H7 (cell line): Measurements from ENCODE around the gene LNP1. TPM values are rescaled to one million over a fixed set of nuclear protein-coding genes. Genes with fewer than 3 reads are reported as not detected.
A peak's percentile ranks its signal among the peaks of the same experiment; 100 is the strongest.

Source experiments
- DNase-seq: peaks from one replicate; pipeline ENCODE4 v3.0.0; 2012
- H3K27me3 ChIP-seq: 2 replicates; pipeline ENCODE4 v1.6.0; 2011; ENCODE audit warnings: mild to moderate bottlenecking, low read length; ENCODE audit not compliant: control insufficient read depth, insufficient read depth
- H3K36me3 ChIP-seq: replicated peaks from 2 replicates; pipeline ENCODE4 v1.5.1; 2011; ENCODE audit warnings: low read length; ENCODE audit not compliant: control insufficient read depth, insufficient read depth
- H3K4me3 ChIP-seq: 2 replicates; pipeline ENCODE4 v1.5.1; 2011; ENCODE audit warnings: low read depth, mild to moderate bottlenecking, control low read depth, low read length, moderate library complexity; ENCODE audit not compliant: insufficient read depth
- total RNA-seq: library from RNA; depleted of rRNA; stranded (reverse); fragments of >200 nt; shearing (Covaris generic); gene quantifications from 2 replicates; pipeline ENCODE4 v1.2.3, GENCODE V29; 2014

Gene LNP1
- total RNA-seq, 1 experiment from 2014 or later, result 12.3 TPM

DNA sequence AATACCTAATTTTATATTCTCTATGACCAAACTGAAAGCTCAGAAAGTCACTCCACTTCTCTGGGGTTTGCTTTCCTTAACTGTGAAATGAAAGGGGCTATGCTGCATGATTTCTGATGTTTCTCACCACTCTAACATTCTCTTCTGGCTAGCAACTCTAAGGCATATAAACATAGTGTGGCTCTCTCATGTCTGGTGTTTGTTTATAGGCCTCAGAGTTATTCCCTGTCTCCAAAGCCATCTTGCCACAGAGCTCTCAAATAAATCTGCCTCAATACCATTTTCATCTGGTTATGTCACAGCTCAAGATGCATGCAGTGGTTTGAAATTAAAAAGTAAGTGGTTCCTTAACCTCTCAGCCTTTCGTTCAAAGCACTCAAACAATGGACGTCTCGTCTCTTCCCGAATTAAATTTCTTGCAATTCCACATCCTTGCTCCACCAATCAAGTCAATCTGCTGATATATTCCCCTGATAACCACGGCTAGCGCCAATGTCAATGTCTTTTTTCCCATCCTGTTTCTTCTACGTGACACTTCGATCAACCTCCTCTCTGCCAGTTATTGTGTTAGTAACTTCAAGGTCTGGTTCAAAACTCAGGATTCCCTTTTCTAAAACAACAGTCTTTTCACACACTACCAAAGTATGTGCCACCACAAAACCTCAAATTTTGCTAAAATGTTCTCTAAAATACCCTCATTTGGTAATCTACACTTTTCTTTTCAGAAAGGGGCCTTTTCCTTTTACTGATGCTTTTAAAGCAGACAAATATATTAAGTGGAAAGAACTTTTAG, 16.4 kb upstream of the LNP1 start:
- peaks cover 11% of the 10 kb centered on the region for H3K36me3 ChIP-seq
- no peaks in the 10 kb centered on the region for H3K27me3 ChIP-seq

DNA sequence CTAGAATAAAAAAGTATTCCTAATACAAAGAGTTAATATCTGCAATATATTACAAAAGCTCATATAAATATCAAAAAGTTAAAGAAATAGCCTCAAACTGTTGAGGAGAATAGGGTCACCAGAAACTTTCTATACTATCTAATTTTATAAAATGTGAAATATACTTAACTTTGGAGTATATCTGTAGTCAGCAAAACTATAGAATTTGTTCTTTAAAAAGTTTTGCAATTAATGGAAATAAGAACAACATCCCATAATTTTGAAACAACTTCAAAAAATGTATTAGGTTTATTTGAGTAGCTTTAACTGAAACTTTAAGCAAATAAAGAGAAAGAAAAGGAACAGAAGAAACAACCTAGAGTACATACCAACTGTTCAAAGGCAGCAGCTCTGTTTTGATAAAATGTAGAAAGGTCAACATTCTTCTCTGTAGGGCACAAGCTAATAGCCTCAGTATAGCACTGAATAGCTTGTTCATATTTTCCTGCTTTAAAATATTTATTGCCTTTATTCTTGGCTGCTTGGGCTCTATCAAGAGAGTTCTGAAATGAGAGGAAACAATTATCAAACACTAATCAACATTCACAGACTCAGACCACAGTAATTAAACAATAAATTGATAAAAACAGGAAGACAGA, 14.8 kb upstream of the LNP1 start:
- Histone ChIP-seq H3K4me3 (no peak overlapping the region), H3K36me3 (peaks cover 9% of the 10 kb centered on the region), H3K27me3 (no peaks in the 10 kb centered on the region)
- DNase-seq, result no peak

More for the DNA sequence above, 16.4 kb upstream of the LNP1 start:
- DNase-seq, result no peak
- no peak overlapping the region for H3K4me3 ChIP-seq

DNA sequence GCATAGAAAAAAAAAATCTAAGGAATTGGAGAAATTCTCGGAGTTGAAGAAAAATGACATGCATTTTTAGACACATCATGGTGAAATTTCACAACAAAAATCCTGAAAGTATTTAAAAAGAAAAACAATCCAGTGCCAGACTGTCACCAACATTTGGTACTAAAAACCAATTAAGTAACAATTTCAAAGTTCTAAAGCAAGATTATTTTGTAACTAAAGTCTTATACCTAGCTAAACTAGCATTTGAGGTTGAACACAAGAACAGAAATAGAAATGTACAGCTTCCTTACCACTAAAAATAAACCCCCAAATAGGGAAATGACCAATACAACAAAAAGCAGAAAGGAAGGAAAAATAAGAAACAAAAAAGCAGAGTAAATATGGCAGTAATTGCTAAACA, 12.3 kb upstream of the LNP1 start:
- DNase-seq, result no peak
- Histone ChIP-seq H3K4me3 (no peak overlapping the region), H3K36me3 (peaks cover 7% of the 10 kb centered on the region), H3K27me3 (no peaks in the 10 kb centered on the region)

DNA sequence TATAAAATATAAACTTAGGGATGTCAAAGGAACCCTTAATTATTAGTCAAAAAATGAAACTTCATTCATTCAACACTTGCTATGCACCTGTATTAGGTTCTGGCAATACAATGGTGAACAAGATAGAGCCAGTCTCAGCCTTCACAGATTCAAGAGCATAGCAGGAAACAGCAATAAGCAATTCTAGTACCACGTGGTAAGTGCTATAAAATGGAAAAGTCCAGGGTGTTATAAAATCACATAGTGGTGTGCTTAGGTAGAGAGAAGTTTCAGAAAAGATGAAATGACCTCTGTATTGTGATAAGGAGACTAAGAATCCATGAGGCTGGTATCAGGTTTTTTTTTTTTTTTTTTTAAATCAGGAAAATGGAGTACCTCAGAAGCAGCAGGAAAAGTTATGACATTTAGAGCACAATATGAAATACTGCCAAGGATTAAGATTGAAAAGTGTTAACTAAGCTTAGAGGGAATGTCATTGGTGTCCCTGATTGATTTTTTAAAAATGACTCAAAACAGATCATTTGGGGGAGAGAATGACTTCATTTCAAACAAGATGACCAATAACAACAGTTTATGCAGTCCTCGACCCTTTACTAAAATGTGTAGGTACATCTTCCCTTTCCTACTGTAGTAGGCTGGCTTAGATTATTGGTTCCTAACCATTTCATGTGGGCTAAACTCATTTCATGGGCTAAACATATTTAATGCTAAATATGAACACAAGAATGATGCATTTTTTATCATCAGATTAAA, 5.5 kb upstream of the LNP1 start:
- no peaks in the 10 kb centered on the region for H3K36me3 ChIP-seq
- H3K27me3 ChIP-seq, result no peaks in the 10 kb centered on the region
- DNase-seq, result no peak
- no peak overlapping the region for H3K4me3 ChIP-seq

DNA sequence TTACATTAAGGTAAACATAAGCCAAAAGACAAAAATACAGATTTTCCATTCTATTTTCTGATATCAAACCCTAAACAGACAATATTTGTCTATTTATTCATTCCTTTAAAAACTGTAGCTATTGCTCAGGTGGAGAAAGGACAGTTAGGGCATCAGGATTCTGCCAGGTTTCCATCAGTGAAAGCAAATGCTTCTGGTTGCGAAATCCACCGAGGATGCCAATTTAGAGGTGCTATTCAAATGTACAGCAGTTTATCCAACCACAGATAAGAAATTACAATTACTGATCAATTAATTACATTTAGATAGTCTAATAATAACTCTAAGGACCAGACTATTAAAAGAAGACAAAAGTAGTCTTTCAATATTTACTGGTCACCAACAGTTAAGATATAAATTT, 4.4 kb upstream of the LNP1 start:
- no peaks in the 10 kb centered on the region for H3K36me3 ChIP-seq
- H3K27me3 ChIP-seq, result no peaks in the 10 kb centered on the region
- no peak for DNase-seq
- H3K4me3 ChIP-seq, result no peak overlapping the region

DNA sequence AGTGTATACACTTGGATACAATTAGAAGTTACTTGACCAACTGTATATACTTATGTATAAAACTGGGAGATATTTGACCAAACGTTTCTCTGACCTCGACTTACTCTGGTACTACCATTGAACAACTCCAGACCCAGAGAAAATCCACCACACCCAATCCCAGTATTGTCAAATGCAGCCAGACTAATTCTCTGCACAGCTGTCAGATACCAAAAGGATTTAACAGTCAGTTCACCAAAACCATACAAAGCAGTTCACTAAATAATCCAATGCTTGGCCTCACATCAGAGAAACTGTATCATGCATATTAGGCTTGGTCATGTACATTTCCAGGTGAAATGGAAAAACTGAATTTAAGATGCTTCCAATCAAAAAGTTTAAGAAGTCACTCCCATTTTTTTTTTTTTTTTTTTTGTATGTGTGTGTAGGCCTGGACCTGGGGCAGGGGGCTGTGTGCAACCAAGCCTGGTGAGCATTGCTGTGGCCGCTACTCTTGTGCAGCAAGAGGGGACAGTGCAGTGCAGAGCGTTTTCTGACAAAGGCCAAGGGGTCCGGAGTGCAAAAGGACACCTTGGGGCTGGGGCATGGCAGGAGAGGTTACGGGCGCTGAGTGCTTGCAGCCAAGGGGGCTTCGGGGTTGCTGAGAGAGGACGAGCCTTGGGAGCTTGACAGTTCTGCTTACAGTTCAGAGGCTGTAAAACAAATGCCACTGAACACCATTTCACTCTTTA, 1.8 kb upstream of the LNP1 start:
- peak overlapping the region; percentile 92 for H3K4me3 ChIP-seq
- no peaks in the 10 kb centered on the region for H3K36me3 ChIP-seq
- H3K27me3 ChIP-seq, result no peaks in the 10 kb centered on the region
- no peak for DNase-seq

DNA sequence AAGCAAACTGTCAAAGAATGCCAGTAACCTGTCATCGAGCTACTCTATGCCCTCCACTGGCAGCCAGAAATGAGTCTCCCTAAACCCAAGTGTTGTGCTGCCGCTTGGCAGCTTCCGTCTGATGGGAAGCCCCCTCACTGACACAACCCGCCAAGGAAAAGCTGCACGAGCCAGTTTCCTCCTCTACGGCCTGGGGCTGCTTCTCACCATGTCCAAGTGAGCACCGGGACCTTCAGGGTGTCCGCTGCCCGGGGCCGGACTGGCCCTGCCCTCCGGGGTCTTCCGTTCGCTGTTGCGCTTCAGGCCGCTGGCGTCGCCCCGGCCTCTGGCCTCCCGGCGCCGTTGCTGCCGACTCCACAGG, 940 bp upstream of the LNP1 start:
- Histone ChIP-seq H3K36me3 (no peaks in the 10 kb centered on the region), H3K4me3 (peak overlapping the region; percentile 92), H3K27me3 (no peaks in the 10 kb centered on the region)
- no peak for DNase-seq

DNA sequence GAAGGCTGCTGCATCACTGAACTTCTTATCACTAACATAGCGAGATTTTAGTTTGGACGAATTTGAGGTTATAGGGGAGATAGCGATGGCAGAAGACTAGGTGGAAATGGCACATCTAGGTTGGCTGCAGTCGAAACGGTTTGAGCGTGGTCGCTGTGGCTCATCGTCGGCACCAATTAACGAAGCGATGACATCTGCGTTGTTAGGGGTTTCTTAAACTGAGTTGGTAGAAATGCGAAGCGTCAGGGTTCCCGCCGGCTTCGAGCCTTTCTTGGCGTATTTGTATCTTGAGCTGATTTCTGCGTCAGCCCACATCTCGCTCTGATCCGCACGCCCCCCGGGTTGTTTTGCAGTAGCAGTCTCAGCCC, 319 bp downstream of the LNP1 start:
- no peaks in the 10 kb centered on the region for H3K27me3 ChIP-seq
- no peak for DNase-seq
- peak overlapping the region; percentile 92 for H3K4me3 ChIP-seq

DNA sequence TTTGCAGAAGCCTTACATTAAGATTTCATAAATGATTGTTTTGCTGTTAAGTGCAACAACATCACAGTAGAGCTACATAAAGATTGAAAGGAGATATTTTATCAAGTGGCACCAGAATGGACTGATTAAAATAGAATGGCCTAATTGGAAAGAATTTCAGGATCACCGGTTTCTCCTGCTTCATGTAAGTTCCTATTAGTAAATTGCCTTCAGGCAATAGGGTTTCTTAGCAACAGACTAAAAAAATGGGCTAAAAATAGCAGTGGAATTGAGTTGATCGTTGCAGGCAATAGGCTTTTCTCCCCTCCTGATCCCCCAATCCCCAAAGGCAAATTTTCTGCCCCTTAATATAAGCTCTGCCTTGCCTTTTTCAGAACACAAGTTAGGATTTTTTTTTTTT, 917 bp downstream of the LNP1 start:
- Histone ChIP-seq H3K27me3 (no peaks in the 10 kb centered on the region), H3K36me3 (no peaks in the 10 kb centered on the region), H3K4me3 (peak overlapping the region; percentile 92)
- no peak for DNase-seq

More for the DNA sequence above, 319 bp downstream of the LNP1 start:
- H3K36me3 ChIP-seq, result no peaks in the 10 kb centered on the region

GRCh38 chr3:100402891-100403290, 1.6 kb downstream of the LNP1 start:
- Histone ChIP-seq H3K4me3 (peak overlapping the region; percentile 92), H3K36me3 (no peaks in the 10 kb centered on the region), H3K27me3 (no peaks in the 10 kb centered on the region)
- no peak for DNase-seq

GRCh38 chr3:100403362-100404249, 2.3 kb downstream of the LNP1 start:
- H3K27me3 ChIP-seq, result no peaks in the 10 kb centered on the region
- no peaks in the 10 kb centered on the region for H3K36me3 ChIP-seq
- DNase-seq, result no peak
- H3K4me3 ChIP-seq, result peak overlapping the region; percentile 92

DNA sequence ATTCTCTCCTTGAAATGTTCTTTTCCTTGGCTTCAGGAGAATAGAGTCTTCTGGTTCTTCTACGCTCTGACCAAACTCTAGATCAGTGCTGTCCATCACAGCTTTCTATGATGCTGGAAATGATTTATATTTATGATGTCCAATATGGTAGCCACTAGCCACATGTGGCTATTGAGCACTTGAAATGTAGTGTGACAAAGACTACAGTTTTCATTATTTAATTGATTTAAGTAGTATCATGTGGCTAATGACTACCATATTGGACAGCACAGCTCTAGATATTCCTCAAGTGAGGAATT, 2.9 kb downstream of the LNP1 start:
- H3K4me3 ChIP-seq, result no peak overlapping the region
- no peaks in the 10 kb centered on the region for H3K27me3 ChIP-seq
- DNase-seq, result no peak
- no peaks in the 10 kb centered on the region for H3K36me3 ChIP-seq

DNA sequence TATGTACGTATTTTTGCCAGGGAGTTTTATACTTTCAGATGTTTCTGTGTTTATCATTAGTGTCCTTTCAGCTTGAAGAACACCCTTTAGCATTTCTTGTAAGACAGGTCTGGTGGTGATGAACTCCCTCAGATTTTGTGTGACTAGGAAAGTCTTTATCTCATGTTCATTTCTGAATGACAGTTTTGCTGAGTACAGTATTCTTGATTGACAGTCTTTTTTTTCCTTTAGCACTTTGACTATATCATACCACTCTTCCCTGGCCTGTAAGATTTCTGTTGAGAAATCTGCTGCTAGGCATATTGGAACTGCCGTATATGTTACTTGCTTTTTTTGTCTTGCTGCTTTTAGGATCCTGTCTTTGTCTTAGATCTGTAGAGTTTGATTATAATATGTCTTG, 5.8 kb downstream of the LNP1 start:
- no peaks in the 10 kb centered on the region for H3K27me3 ChIP-seq
- H3K4me3 ChIP-seq, result no peak overlapping the region

More for the DNA sequence above, 5.8 kb downstream of the LNP1 start:
- no peak for DNase-seq
- H3K36me3 ChIP-seq, result no peaks in the 10 kb centered on the region; the same call in none of the 2 replicates
